RCC 7860 (cell line): Measurements from ENCODE around the gene NTM.
A peak's percentile ranks its signal among the peaks of the same experiment; 100 is the strongest.

Experiments used
- DNase-seq: peaks from one replicate; pipeline ENCODE4 v3.0.0-alpha.2; 2015; ENCODE audit warnings: low spot score
- FAIRE-seq: peaks from 2 replicates; lab custom pipeline; 2012; peaks lifted over from hg19 to GRCh38; lab: Jason Lieb, UNC

The NTM gene

GRCh38 chr11:131924457-131925201 lies 554.2 kb downstream of the NTM start:
- no peak for FAIRE-seq
- peak; percentile 48 for DNase-seq

GRCh38 chr11:131925829-131926228 lies 555.4 kb downstream of the NTM start:
- no peak for FAIRE-seq
- no peak for DNase-seq

DNA sequence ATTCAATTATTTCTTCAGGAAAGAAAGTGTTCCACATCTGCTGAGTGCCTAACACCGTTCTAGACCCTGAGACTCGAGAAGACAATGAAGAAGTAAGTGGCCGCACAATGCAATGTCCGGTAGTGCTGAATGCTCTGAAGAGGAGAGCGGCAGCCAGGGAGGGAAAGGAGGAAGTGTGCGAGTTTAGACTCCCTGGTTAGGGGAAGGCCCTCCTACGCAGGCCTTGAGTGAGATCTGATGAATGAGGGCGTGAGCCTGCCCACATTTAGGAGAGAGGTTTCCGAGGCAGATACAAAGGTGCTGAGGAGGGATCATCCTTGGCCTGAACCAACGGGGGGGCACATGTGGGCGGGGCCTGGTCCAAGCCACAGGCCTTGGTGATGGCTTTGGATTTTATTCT lies 558.6 kb downstream of the NTM start:
- no peak for FAIRE-seq
- no peak for DNase-seq

DNA sequence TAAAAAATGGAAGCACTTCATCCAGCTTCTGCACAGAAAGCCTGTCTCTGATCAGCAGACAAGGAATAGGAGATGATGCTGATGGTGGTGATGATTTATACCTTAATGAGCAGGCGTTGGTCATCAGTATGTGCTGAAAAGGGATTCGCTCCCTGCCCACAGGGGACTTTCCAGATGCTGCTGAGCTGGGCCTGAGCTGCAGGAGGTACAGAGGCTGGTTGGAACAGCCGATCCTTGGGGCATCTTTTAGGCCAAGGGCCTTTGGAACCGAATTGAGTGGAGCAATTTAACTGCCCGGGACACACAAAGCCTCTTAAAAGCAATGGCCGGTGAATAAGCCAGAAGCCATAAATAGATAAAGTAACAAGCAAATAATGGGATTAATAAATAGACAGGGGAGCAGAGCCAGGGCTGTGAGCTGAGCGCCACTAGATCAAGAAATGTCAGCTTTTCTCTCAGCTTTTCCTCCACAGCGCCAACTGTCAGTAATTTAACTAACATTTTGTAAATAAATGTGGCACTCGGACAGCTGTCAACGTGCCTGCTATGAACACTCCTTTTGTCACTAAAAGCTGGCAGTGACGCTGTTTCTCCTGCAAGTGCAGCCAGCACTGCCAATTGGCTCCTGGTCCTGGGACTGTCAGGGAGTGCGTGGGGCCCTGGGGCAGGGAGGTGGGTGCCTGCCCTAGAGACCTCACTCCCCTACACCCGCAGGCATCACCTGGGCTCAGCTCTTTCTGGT lies 562.3 kb downstream of the NTM start:
- DNase-seq (no peak), FAIRE-seq (no peak)

- DNase-seq (no peak), FAIRE-seq (no peak)
These were observed 563.6 kb downstream of the NTM start for GRCh38 chr11:131934006-131934405.

DNA sequence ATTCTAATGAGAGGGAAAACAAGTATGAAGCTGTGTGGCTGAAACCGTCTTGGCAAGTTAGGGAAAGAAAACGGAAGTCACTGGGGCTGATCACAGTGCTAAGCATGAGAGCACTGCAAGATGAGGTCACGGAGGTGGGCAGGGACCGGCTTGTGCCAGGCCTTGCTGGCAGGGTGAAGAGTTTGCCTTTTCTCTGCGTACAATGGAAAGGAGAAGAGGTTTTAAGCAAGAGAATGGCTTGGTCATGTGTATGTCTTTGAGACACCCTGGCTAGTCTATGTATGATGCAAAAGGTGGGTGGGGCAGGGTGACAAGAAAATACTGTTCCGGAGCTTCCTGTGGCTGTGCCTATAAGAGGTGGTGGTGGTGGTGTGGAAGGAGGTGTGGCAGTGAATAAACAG lies 567.9 kb downstream of the NTM start:
- no peak for DNase-seq
- no peak for FAIRE-seq

DNA sequence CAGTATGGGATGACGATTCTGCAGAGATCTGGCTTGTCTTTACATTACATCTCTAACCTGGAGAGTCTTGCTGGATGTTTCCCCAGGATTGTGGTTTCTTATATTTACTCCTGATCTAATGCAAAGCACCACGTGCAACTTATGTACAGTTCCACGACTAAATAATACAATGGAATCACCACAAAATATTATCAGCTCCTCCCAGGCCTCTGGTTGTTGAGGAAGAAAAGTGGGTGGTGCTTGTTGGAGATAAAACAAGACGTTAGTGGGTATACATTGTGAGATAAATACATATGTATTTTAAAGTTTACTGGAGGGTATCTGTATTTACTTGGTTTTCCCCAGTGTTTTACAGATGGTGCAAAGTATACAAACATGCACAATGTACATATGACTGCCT lies 569.7 kb downstream of the NTM start:
- DNase-seq (no peak), FAIRE-seq (no peak)

DNA sequence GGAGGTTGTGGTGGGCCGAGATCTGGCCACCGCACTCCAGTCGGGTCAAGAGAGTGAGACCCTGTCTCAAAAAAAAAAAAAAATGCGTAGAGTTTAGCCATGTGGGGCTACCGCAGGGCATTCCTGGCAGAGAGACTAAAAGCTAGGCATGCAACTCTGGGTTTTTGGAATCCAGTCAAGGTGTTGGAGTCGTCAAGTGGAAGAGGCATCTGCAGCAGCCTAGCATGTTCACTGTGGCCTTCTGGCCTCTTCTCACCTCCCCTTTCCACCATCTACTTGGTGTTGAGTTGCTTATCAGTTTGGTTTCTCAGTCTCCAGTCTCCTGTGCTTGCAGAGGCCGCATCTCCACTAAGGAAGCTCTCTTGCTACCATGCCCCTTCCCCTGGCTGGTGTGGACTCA lies 572.5 kb downstream of the NTM start:
- FAIRE-seq (no peak), DNase-seq (no peak)

DNA sequence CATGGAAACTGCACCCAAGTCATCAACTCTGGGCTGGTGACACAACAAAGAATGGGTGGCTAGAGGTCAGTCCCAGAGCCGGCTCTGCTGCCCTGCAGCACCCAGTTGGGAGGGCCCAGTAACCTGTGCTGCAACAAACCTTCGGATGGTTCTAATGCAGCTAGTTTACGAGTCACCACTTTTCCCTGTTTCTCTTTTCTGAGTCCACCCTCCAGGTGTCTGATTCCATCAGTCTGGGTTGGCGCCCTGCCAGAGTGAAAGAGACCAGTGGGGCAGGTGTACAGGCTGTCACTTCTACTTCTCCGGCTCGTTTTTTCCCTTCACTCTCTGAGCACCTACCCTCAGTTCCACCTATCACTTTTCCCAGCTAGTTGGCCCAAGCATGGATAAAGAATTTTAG lies 572.9 kb downstream of the NTM start:
- FAIRE-seq (no peak), DNase-seq (no peak)

- FAIRE-seq: no peak
- no peak for DNase-seq
These were observed 574.3 kb downstream of the NTM start for GRCh38 chr11:131944736-131945135.

GRCh38 chr11:131945706-131946105 lies 575.3 kb downstream of the NTM start:
- DNase-seq (no peak), FAIRE-seq (no peak)

DNA sequence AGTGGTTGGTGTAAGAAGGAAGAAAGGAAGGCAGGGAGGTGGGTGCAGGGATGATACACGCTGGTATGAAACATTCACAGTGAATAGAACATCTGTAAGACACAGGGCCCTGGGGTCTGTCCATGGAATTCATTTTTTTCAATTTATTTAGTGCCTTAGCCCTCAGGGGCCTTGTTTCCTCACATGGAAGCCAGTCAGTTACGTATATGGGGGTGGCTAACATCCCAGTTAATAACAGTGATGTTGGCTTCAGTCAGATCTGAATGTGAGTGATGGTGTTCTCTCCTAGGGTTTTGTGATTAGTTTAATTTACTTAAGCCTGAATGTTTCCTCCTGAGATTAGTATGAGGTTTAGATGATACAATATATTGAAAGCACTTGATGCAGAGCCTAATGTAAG lies 577.1 kb downstream of the NTM start:
- FAIRE-seq (no peak), DNase-seq (no peak)

DNA sequence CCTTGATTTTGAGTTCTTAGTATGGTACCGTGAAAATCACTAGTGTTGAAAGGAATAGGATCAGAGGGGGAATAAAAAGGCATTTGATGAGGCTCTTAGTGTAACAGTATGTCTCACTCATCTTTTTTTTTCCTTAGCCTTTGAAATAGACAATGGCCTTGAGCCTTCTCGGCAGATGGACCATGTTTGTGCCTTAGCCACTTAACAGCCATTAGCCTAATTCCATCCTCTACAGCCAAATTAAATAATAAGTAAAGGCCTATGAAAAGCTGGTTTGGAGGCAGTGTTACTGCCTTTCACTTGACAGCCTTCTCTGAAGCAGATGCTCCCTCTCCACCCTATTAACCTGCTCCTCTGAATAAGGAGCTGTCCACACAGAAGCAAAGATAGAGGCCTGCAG lies 580.7 kb downstream of the NTM start:
- FAIRE-seq (no peak), DNase-seq (no peak)

GRCh38 chr11:131954146-131954545 lies 583.7 kb downstream of the NTM start:
- DNase-seq (no peak), FAIRE-seq (no peak)

DNA sequence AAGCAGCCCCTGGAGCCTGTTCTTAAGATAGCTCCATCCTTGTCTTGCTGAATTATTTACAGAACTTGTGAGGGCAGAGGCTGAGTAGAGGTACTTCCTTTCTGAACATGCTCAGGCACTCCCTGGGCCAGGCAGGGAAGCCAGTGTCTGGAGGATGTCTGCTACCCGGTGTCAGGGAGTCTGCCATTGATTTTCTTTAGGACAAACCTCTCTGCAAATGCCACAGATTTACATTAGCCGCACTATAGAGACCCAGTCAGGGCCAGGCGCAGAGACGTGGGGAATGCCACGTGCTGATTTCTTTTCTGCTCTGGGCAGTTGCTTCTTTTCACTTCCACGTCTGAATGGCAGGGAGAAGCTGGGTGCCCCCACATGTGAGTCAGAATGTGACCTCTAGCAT lies 585.5 kb downstream of the NTM start:
- FAIRE-seq: no peak

DNA sequence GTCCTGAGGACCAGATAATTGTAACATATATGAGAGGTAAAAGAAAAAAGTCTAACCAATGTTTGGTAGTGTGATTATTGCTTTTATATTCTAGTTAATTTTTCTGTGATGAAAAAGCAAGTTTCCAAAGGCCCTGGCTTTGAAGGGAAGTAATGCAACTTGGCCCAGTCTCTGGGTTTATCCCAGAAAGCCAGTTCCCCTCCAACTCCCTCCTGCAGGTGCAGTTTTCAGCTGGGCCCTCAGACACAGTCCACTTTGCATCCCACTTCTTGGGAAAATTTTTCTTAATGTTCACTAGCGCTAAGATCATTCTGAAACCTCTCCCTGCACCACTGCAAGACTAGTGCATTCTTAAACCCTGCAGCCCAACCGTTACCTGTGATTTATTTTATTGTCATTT lies 586.8 kb downstream of the NTM start:
- FAIRE-seq: no peak
- DNase-seq: no peak

More for the DNA sequence above, 585.5 kb downstream of the NTM start:
- DNase-seq: no peak

DNA sequence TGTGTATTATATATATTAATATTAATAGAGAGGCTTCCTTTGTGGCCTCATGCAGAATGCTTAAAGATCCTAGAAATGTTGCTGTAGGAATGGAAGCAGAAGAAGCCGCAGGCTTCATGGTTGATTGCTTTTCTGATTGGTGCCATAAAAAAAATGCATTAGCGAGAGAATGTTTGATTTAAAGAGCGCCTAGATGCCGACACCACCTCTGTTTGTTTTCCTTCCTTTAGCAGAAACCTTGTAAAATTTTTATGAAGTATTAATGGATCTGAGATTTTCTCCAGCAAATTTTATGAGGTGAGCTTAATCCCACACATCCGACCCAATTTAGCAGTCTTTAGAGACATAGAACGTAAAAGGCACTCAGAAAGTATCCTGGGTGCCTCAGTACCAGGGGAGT lies 587.5 kb downstream of the NTM start:
- no peak for FAIRE-seq

GRCh38 chr11:131962818-131963217 lies 592.4 kb downstream of the NTM start:
- no peak for DNase-seq
- FAIRE-seq: no peak

More for the DNA sequence above, 587.5 kb downstream of the NTM start:
- DNase-seq: no peak

DNA sequence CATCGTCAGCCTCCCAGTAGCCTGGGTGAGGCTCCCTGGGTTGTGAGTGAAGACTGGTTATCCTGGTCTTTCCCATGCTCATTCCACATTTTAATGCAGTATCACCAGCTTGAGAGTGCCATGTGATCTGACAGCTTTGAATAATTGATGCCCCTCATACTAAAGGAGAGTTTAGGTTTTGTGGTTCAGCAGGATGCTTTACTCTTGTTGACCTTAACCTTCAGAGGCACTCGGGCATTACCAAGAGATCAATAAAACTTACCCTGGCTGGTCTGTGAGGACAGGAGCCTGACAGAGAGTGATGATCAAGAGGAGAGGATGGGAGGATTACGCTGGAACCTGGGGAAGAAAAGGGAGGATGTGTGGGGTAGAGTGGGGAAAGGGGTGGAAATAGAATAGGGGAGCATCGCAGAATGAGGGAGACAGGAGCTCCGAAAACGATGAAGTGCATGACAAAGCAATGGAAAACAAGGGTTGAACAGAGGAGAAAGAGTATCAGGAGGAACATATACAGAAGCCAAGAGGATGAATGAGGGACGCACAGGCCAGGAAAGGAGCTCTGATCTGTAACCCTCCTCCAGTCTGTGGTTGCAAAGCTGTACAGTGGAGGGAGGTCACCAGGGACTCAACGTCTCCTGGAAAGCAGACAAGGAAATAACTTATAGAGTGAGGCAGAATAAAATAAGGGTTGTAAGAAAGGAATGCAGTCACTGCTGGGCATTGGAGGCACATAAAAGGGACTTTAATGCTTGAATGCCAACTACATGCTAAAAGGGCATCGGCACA lies 594.5 kb downstream of the NTM start:
- FAIRE-seq (no peak), DNase-seq (no peak)

DNA sequence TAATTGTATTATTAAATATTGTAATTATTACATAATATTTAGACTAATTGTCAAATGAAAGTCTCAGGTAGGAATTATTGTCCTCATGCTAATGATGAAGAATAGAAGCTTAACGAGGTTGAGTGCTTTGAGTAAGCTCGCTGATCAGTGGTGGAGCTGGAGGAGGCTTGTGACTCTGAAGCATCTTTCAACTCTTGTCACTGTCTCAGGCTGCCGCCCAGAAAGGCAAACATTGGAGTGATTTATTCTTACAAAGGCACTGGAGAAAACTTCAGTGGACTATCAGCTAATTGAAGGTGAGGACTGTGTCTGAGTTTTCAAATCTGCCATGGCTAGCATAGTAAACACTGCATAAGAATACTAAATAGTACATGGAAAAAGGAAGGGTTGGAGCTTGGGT lies 595.1 kb downstream of the NTM start:
- no peak for FAIRE-seq

DNA sequence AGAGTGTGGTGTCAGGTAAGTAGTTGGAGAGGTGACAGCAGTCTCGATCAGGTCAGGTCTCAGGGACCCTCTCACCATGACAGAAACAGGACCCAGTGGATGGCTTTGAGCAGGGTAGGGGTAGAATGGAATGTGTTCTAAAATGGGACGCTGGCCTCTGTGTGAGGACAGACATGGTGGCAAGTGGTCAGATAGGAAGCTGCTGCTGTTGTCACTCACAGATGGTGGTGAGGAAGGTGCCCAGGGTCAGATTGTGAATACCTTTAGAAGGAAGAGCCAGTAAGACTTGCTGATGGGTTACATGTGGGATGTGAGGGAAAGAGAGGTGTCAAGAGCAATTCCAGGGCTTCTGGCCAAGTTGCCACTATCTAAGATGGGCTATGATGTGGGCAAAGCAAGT lies 596.3 kb downstream of the NTM start:
- DNase-seq: no peak

More for the DNA sequence above, 595.1 kb downstream of the NTM start:
- DNase-seq: no peak

GRCh38 chr11:131969261-131969660 lies 598.8 kb downstream of the NTM start:
- no peak for FAIRE-seq
- DNase-seq: no peak

More for the DNA sequence above, 596.3 kb downstream of the NTM start:
- no peak for FAIRE-seq
